Measurements from ENCODE around the gene GALNT13.

The GALNT13 gene

GRCh38 chr2:153939124-153939796 is 67.5 kb downstream of the GALNT13 start:
- no peak overlapping the region for H3K4me3 ChIP-seq (ENCODE audit: low read depth, low read length)
- no peaks in the 10 kb centered on the region for H3K4me1 ChIP-seq
- no peaks in the 10 kb centered on the region for H3K9me3 ChIP-seq (ENCODE audit: control insufficient read depth, low read length)
- no peaks in the 10 kb centered on the region for H3K79me2 ChIP-seq
- H3K9ac ChIP-seq = no peak overlapping the region
- no peak overlapping the region for H3K27ac ChIP-seq
- no peaks in the 10 kb centered on the region for H3K27me3 ChIP-seq (ENCODE audit: control insufficient read depth, insufficient read depth, low read length)
- TF ChIP-seq CTCF (IDR thresholded peaks at IDR 0.05) = no peak
- H2AFZ ChIP-seq = no peak overlapping the region
- H3K4me2 ChIP-seq (ENCODE audit: low read length) = no peak overlapping the region
- H3K36me3 ChIP-seq (ENCODE audit: control insufficient read depth, insufficient read depth, low read length) = no peaks in the 10 kb centered on the region

DNA sequence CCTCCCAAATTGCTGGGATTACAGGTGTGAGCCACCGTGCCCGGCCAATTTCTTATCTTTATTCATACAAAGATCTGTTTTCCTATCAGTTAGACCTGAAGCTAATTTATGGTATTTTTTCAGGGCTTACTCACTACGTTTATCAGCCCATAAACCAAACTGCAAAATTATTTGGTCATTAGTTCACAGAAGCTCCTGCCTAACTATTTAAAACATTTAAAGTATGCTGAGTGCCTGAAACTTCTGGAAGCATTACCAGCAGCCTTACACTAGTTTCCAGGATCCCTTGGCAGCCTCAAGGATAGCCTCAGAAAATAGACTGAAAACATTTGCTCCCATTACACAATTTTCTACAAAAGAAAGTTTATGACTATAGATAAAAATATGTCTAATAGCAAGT is 68.8 kb downstream of the GALNT13 start:
- H2AFZ ChIP-seq = no peak overlapping the region
- H3K4me3 ChIP-seq (ENCODE audit: low read depth, low read length) = no peak overlapping the region
- no peaks in the 10 kb centered on the region for H3K4me1 ChIP-seq
- H3K36me3 ChIP-seq (ENCODE audit: control insufficient read depth, insufficient read depth, low read length) = no peaks in the 10 kb centered on the region
- no peak overlapping the region for H3K9ac ChIP-seq
- H3K9me3 ChIP-seq (ENCODE audit: control insufficient read depth, low read length) = no peaks in the 10 kb centered on the region
- no peak overlapping the region for H3K27ac ChIP-seq
- no peaks in the 10 kb centered on the region for H3K27me3 ChIP-seq (ENCODE audit: control insufficient read depth, insufficient read depth, low read length)
- no peak for TF ChIP-seq CTCF (IDR thresholded peaks at IDR 0.05)
- no peaks in the 10 kb centered on the region for H3K79me2 ChIP-seq
- H3K4me2 ChIP-seq (ENCODE audit: low read length) = no peak overlapping the region

GRCh38 chr2:153944800-153945199 is 73.1 kb downstream of the GALNT13 start:
- Histone ChIP-seq H2AFZ (no peak overlapping the region), H3K27ac (no peak overlapping the region), H3K27me3 (ENCODE audit: control insufficient read depth, insufficient read depth, low read length) (no peaks in the 10 kb centered on the region), H3K4me1 (no peaks in the 10 kb centered on the region), H3K4me3 (ENCODE audit: low read depth, low read length) (no peak overlapping the region), H3K9ac (no peak overlapping the region), H3K36me3 (ENCODE audit: control insufficient read depth, insufficient read depth, low read length) (no peaks in the 10 kb centered on the region), H3K79me2 (no peaks in the 10 kb centered on the region), H3K9me3 (ENCODE audit: control insufficient read depth, low read length) (no peaks in the 10 kb centered on the region), H3K4me2 (ENCODE audit: low read length) (no peak overlapping the region)
- no peak for TF ChIP-seq CTCF (IDR thresholded peaks at IDR 0.05)

DNA sequence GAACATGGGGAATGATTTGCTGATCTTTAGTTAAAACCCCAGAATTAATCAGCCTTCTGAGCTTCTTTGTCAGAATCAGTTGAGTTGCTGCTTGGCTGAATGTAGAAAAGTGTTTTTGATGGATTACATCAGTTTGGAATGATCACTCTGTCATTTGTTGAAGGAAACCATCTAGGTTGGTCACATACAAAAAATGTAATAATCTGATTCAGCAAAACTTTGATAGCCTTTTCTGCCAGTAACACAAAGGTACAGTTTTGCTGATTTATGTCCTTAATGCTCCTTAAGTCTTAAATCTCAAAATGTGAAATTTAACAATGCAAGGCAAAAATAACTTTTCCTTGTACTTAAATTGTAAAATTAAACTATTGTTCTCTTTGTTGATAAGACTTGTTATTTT is 74.3 kb downstream of the GALNT13 start:
- H3K9me3 ChIP-seq (ENCODE audit: control insufficient read depth, low read length) = no peaks in the 10 kb centered on the region
- no peaks in the 10 kb centered on the region for H3K4me1 ChIP-seq
- H3K4me3 ChIP-seq (ENCODE audit: low read depth, low read length) = no peak overlapping the region
- no peaks in the 10 kb centered on the region for H3K79me2 ChIP-seq
- H2AFZ ChIP-seq = no peak overlapping the region
- H3K27ac ChIP-seq = no peak overlapping the region
- no peaks in the 10 kb centered on the region for H3K36me3 ChIP-seq (ENCODE audit: control insufficient read depth, insufficient read depth, low read length)
- H3K27me3 ChIP-seq (ENCODE audit: control insufficient read depth, insufficient read depth, low read length) = no peaks in the 10 kb centered on the region
- no peak overlapping the region for H3K9ac ChIP-seq
- no peak overlapping the region for H3K4me2 ChIP-seq (ENCODE audit: low read length)
- TF ChIP-seq CTCF (IDR thresholded peaks at IDR 0.05) = no peak

DNA sequence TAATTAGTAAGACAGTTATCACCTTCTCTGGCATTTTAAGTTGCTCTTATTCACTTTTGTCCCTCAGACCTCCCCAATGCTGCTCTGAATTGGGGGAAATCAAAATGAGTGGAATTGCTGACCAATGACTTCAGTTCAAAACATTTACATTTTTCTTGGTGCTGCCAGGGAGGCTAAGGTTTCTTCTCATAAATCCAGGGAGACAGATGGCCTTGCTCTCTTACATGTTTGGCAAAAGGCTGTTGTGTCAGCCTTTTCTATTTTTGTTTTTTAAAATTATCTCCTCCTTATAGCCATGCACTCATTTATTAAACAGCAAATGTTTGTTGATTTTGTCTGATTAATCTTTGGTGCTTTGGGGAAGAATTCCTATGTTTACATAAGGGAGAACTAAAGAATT is 82.0 kb downstream of the GALNT13 start:
- no peaks in the 10 kb centered on the region for H3K27me3 ChIP-seq (ENCODE audit: control insufficient read depth, insufficient read depth, low read length)

More for the DNA sequence above, 82.0 kb downstream of the GALNT13 start:
- Histone ChIP-seq H2AFZ (no peak overlapping the region), H3K36me3 (ENCODE audit: control insufficient read depth, insufficient read depth, low read length) (no peaks in the 10 kb centered on the region), H3K4me2 (ENCODE audit: low read length) (no peak overlapping the region), H3K27ac (no peak overlapping the region), H3K79me2 (no peaks in the 10 kb centered on the region), H3K9me3 (ENCODE audit: control insufficient read depth, low read length) (no peaks in the 10 kb centered on the region), H3K4me1 (no peaks in the 10 kb centered on the region), H3K9ac (no peak overlapping the region), H3K4me3 (ENCODE audit: low read depth, low read length) (no peak overlapping the region)
- no peak for TF ChIP-seq CTCF (IDR thresholded peaks at IDR 0.05)

Measured in parathyroid adenoma (tissue), 2 donors.